ENCODE results near the gene IQSEC1. TPM values are rescaled to one million over a fixed set of nuclear protein-coding genes. Genes with fewer than 3 reads are reported as not detected.

Gene IQSEC1
- total and polyA plus RNA-seq, 2 experiments from 2014 or later: 21.2 to 24.7 TPM

DNA sequence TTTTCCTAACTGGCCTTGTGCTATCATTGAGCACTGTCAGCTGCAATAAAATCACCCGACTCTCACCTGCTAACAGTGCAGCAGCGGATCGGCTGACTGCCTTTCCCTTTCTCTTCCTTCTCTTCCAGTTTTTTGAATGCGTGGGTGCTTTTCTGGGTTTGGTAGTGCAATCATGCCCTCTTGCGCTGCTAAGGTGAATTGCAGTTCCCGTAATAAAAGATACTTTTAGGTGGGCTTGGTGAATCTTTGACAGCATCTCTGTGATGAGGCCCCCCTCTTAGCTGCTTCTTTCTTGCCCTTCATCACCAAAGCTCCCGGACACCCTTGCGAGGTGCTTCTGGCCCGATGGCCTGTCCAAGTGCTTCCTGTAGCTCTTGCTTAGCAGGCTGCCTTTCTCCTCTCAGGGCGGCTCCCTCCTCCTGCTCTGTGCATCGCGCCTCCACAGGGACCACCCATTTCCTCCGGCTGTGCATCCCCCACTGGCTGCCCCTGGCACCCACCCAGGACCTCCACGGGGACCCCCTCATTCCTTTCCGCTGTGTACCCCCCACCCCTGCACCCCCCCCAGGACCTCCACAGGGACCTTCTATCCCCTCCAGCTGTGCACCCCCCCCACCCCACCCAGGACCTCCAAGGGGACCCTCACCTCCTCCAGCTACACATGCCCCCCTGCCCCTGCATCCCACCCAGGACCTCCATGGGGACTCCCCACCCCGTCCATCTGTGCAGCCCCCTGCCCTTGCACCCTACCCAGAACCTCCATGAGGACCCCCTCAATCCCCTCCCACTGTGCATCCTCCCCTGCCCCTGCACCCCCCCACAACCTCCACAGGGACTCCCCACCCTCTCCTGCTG, 181.0 kb downstream of the IQSEC1 start:
- Histone ChIP-seq H3K9me3 (ENCODE audit: low read depth) (no peaks in the 10 kb centered on the region), H3K27ac (no peak overlapping the region), H3K4me3 (no peak overlapping the region), H3K79me2 (no peaks in the 10 kb centered on the region), H3K4me2 (peak overlapping the region; percentile 65), H2AFZ (no peak overlapping the region), H3K9me2 (replicated peaks; ENCODE audit: insufficient read depth) (no peaks in the 10 kb centered on the region), H3K4me1 (ENCODE audit: insufficient read depth) (no peaks in the 10 kb centered on the region), H4K20me1 (ENCODE audit: insufficient read depth, poor library complexity, severe bottlenecking) (no peaks in the 10 kb centered on the region), H3K36me3 (replicated peaks; ENCODE audit: insufficient read depth, low read depth) (no peaks in the 10 kb centered on the region), H3K27me3 (peaks cover 8% of the 10 kb centered on the region)
- 12% methylated on average over 8 of the region's 16 CpGs for WGBS (ENCODE audit: low lambda C conversion rate, missing lambda C conversion rate)
- TF ChIP-seq, protein P1, sequence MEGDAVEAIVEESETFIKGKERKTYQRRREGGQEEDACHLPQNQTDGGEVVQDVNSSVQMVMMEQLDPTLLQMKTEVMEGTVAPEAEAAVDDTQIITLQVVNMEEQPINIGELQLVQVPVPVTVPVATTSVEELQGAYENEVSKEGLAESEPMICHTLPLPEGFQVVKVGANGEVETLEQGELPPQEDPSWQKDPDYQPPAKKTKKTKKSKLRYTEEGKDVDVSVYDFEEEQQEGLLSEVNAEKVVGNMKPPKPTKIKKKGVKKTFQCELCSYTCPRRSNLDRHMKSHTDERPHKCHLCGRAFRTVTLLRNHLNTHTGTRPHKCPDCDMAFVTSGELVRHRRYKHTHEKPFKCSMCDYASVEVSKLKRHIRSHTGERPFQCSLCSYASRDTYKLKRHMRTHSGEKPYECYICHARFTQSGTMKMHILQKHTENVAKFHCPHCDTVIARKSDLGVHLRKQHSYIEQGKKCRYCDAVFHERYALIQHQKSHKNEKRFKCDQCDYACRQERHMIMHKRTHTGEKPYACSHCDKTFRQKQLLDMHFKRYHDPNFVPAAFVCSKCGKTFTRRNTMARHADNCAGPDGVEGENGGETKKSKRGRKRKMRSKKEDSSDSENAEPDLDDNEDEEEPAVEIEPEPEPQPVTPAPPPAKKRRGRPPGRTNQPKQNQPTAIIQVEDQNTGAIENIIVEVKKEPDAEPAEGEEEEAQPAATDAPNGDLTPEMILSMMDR (IDR thresholded peaks at IDR 0.05; ENCODE audit: poor library complexity): peak; percentile 91
- no peak for TF ChIP-seq EZH2 (IDR thresholded peaks at IDR 0.05; ENCODE audit: borderline replicate concordance)
- peak; percentile 81 for DNase-seq (ENCODE audit: low spot score)

DNA sequence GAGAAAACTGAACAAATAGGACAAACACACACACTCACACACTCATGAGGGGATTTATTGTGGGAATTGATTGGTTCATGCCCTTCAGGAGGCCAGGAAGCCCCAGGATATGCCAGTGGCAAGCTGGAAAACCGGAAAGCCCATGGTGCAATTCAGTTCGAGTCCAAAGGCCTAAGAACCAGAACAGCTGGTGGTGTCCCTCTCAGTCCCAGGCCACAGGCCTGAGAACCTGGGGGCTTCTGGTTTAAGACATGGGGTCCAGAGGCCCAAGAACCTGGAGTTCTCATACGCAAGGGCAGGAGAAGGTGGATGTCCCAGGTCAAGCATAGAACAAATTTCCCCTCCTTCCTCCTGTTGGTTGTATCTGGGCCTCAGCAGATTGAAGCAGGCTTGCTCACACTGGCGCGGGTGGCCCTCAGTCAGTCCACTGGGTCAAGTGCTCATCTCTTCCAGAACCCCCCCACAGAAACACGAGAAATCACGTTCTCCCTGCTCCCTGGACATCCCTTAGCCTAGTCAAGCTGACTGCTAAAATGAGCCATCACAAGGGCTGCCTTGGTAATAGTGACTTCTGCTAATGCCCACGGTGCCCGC, 181.7 kb downstream of the IQSEC1 start:
- no peak overlapping the region for H2AFZ ChIP-seq
- H3K9me2 ChIP-seq (replicated peaks; ENCODE audit: insufficient read depth): no peaks in the 10 kb centered on the region
- no peak overlapping the region for H3K27ac ChIP-seq
- no peak overlapping the region for H3K4me3 ChIP-seq
- no peak for TF ChIP-seq EZH2phosphoT487 (IDR thresholded peaks at IDR 0.05; ENCODE audit: low read depth, severe bottlenecking, unreplicated experiment)
- no peak for TF ChIP-seq EZH2 (IDR thresholded peaks at IDR 0.05; ENCODE audit: borderline replicate concordance)
- TF ChIP-seq, protein P1 (IDR thresholded peaks at IDR 0.05; ENCODE audit: poor library complexity): no peak
- H3K4me1 ChIP-seq (ENCODE audit: insufficient read depth): no peaks in the 10 kb centered on the region
- H3K4me2 ChIP-seq: peak overlapping the region; percentile 65
- H3K27me3 ChIP-seq: peaks cover 8% of the 10 kb centered on the region
- no peaks in the 10 kb centered on the region for H3K36me3 ChIP-seq (replicated peaks; ENCODE audit: insufficient read depth, low read depth)
- H3K79me2 ChIP-seq: no peaks in the 10 kb centered on the region
- DNase-seq (ENCODE audit: low spot score): no peak
- WGBS (ENCODE audit: low lambda C conversion rate, missing lambda C conversion rate): 67% methylated on average over 9 of the region's 9 CpGs
- H3K9me3 ChIP-seq (ENCODE audit: low read depth): no peaks in the 10 kb centered on the region
- no peaks in the 10 kb centered on the region for H4K20me1 ChIP-seq (ENCODE audit: insufficient read depth, poor library complexity, severe bottlenecking)

DNA sequence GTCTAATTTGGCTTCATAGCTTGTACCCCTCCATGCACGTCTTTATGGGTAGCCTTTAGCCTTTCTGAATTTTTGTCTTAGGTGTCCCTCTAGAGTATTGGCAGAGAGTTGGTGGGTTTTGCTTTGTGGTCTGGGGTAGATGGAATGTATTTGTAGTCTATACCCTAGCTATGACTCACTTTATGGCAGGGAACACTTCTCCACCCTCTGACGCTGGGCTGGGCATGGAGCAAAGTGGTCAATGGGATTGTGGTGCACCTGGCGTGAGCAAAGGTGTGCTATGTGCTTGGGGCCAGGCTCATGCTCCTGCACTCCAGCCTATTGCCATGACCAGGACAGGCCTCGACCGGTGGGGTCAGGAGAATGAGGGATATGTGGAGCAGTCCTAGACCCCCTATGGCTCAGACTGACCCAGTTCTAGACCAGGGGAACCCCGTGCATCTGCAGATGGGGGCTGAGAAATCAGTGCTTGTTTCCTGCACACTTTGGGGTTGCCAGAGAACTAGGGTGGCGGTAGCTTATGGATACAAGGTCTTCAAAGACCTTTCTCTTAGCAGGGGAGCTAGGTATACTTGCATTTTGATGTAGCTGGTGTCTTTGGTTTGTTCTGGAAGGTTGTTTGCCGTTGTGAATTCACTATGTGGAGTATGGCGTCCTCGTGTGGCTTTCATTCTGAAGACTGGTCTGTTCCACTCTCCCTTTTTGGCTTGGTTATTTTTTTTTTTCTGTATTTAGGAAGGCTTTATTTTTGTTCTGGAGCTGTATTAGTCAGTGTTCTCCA, 182.4 kb downstream of the IQSEC1 start:
- H3K4me1 ChIP-seq (ENCODE audit: insufficient read depth): no peaks in the 10 kb centered on the region
- no peaks in the 10 kb centered on the region for H3K9me2 ChIP-seq (replicated peaks; ENCODE audit: insufficient read depth)
- no peaks in the 10 kb centered on the region for H3K36me3 ChIP-seq (replicated peaks; ENCODE audit: insufficient read depth, low read depth)
- no peaks in the 10 kb centered on the region for H3K79me2 ChIP-seq
- no peak for TF ChIP-seq EZH2 (IDR thresholded peaks at IDR 0.05; ENCODE audit: borderline replicate concordance)
- TF ChIP-seq, protein P1 (IDR thresholded peaks at IDR 0.05; ENCODE audit: poor library complexity): no peak
- no peak for TF ChIP-seq EZH2phosphoT487 (IDR thresholded peaks at IDR 0.05; ENCODE audit: low read depth, severe bottlenecking, unreplicated experiment)
- no peaks in the 10 kb centered on the region for H3K9me3 ChIP-seq (ENCODE audit: low read depth)
- H3K27ac ChIP-seq: no peak overlapping the region
- no peak overlapping the region for H3K4me2 ChIP-seq
- no peak overlapping the region for H2AFZ ChIP-seq
- H3K27me3 ChIP-seq: peaks cover 8% of the 10 kb centered on the region
- no peaks in the 10 kb centered on the region for H4K20me1 ChIP-seq (ENCODE audit: insufficient read depth, poor library complexity, severe bottlenecking)
- WGBS (ENCODE audit: low lambda C conversion rate, missing lambda C conversion rate): 83% methylated on average over 10 of the region's 10 CpGs
- no peak for DNase-seq (ENCODE audit: low spot score)
- no peak overlapping the region for H3K4me3 ChIP-seq

Data from hepatocyte (in vitro differentiated cells).